Measurements from ENCODE around the gene FREM2.

DNA sequence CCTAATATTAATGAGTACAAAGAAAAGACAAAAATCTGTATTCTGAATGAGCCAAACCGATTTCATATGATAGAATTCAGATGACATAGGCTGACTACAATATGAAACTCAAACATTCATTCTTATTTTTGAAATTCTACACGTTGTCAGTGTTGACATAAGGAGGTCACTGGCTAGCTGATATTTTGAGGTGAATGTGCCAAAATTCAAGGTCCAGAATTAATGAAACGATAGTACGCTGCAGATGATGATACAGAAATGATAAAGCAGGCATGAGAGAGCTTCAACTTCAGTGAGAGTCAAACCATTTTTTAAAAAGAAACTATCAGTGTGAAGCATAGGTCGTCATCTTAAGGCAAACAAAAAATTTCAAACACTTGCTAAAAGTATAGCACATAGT, 88.2 kb downstream of the FREM2 start:
- no peak for TF ChIP-seq CTCF (conservative IDR thresholded peaks at IDR 0.05; ENCODE audit: low read depth in 2 of 2)
- no peak for TF ChIP-seq EZH2 (IDR thresholded peaks at IDR 0.05; ENCODE audit: low read depth, unreplicated experiment)
- TF ChIP-seq POLR2AphosphoS5 (IDR thresholded peaks at IDR 0.05; ENCODE audit: low read depth), result no peak
- no peak for TF ChIP-seq CREB1 (CRISPR knock-in tag; IDR thresholded peaks at IDR 0.05; ENCODE audit: low read depth)

Measured in GM23338 (cell line).